Stimulated activated naive B cell treated with anti-CD40 and anti-IgM and Interleukin-4, amounts not matched to agents 10 μg/mL and 1 μg/mL and 100 μg/mL, for 72 hours (primary cell): ENCODE results near the gene TBR1.
A peak's percentile ranks its signal among the peaks of the same experiment; 100 is the strongest.

Source experiments
- ATAC-seq, 2 donors: fragments of 150-1000 bp; cut with Tn5 transposase; replicated peaks; 2 replicates each; pipeline ENCODE4 v1.10.0; 2021; ENCODE audit warnings: moderate library complexity in 1 of 2
- DNase-seq: peaks from one replicate; pipeline ENCODE4 v3.0.0; 2021
- H3K27ac Mint-ChIP-seq: one replicate; pipeline ENCODE4 v1.8.0; 2022; ENCODE audit warnings: mild to moderate bottlenecking, mixed read lengths
- H3K27me3 Mint-ChIP-seq, 2 donors: one replicate each; pipeline ENCODE4 v1.8.0; 2022; ENCODE audit warnings: mixed read lengths in 2 of 2
- H3K36me3 Mint-ChIP-seq, 2 donors: one replicate each; pipeline ENCODE4 v1.8.0; 2022; ENCODE audit warnings: mixed read lengths in 2 of 2, mild to moderate bottlenecking in 1 of 2
- H3K4me1 Mint-ChIP-seq, 2 donors: one replicate each; pipeline ENCODE4 v1.8.0; 2022; ENCODE audit warnings: mixed read lengths in 2 of 2, mild to moderate bottlenecking in 1 of 2
- H3K4me3 Mint-ChIP-seq, 2 donors: one replicate each; pipeline ENCODE4 v1.8.0; 2022; ENCODE audit warnings: mild to moderate bottlenecking in 2 of 2, mixed read lengths in 2 of 2, moderate library complexity in 1 of 2
- H3K9me3 Mint-ChIP-seq, 2 donors: one replicate each; pipeline ENCODE4 v1.8.0; 2022; ENCODE audit warnings: mixed read lengths in 2 of 2, mild to moderate bottlenecking in 1 of 2

Gene TBR1

GRCh38 chr2:161418715-161419637 is 2.9 kb downstream of the TBR1 start:
- Mint-ChIP-seq H3K36me3 (peaks cover 0 to 5% of the 10 kb centered on the region in 2 donors), H3K27ac (peak overlapping the region; percentile 59), H3K27me3 (peaks cover 79 to 91% of the 10 kb centered on the region in 2 donors), H3K4me3 (peak overlapping the region; percentile 77), H3K4me1 (peaks cover 38 to 55% of the 10 kb centered on the region in 2 donors), H3K9me3 (no peaks in the 10 kb centered on the region)
- ATAC-seq (no peak), DNase-seq (no peak)

- Mint-ChIP-seq H3K4me3 (no peak overlapping the region), H3K36me3 (peaks cover 0 to 9% of the 10 kb centered on the region in 2 donors), H3K4me1 (peaks cover 44 to 55% of the 10 kb centered on the region in 2 donors), H3K9me3 (no peaks in the 10 kb centered on the region), H3K27me3 (peaks cover 85 to 91% of the 10 kb centered on the region in 2 donors), H3K27ac (peak overlapping the region; percentile 44)
- no peak for DNase-seq
- ATAC-seq, result no peak
These were observed 3.6 kb downstream of the TBR1 start for GRCh38 chr2:161419638-161420190.

- H3K27ac Mint-ChIP-seq, result peak overlapping the region; percentile 88
- DNase-seq (no peak), ATAC-seq (no peak)
- peaks cover 0 to 9% of the 10 kb centered on the region in 2 donors for H3K36me3 Mint-ChIP-seq
- H3K4me3 Mint-ChIP-seq, result peak overlapping the region in 1 of 2 donors; percentile 31
- peaks cover 87 to 89% of the 10 kb centered on the region in 2 donors for H3K27me3 Mint-ChIP-seq
- H3K9me3 Mint-ChIP-seq, result no peaks in the 10 kb centered on the region
- peaks cover 41 to 50% of the 10 kb centered on the region in 2 donors for H3K4me1 Mint-ChIP-seq
These were observed 4.4 kb downstream of the TBR1 start for GRCh38 chr2:161420406-161421074.

- Mint-ChIP-seq H3K4me1 (peaks cover 29 to 40% of the 10 kb centered on the region in 2 donors), H3K9me3 (no peaks in the 10 kb centered on the region), H3K27ac (no peak overlapping the region), H3K27me3 (peaks cover 85 to 88% of the 10 kb centered on the region in 2 donors), H3K36me3 (peaks cover 0 to 9% of the 10 kb centered on the region in 2 donors), H3K4me3 (no peak overlapping the region)
- DNase-seq (no peak), ATAC-seq (no peak)
These were observed 5.6 kb downstream of the TBR1 start for GRCh38 chr2:161421686-161422085.

GRCh38 chr2:161422816-161423403 is 6.8 kb downstream of the TBR1 start:
- H3K36me3 Mint-ChIP-seq, result peaks cover 0 to 4% of the 10 kb centered on the region in 2 donors
- peaks cover 23 to 39% of the 10 kb centered on the region in 2 donors for H3K4me1 Mint-ChIP-seq
- peak overlapping the region; percentile 62 for H3K27ac Mint-ChIP-seq
- DNase-seq, result no peak
- no peaks in the 10 kb centered on the region for H3K9me3 Mint-ChIP-seq
- ATAC-seq, result no peak
- peaks cover 84 to 88% of the 10 kb centered on the region in 2 donors for H3K27me3 Mint-ChIP-seq
- H3K4me3 Mint-ChIP-seq, result peak overlapping the region; percentile 30 to 52

GRCh38 chr2:161423421-161424393 is 7.6 kb downstream of the TBR1 start:
- no peak for DNase-seq
- peak overlapping the region; percentile 91 for H3K27ac Mint-ChIP-seq
- peaks cover 0 to 4% of the 10 kb centered on the region in 2 donors for H3K36me3 Mint-ChIP-seq
- peaks cover 18 to 31% of the 10 kb centered on the region in 2 donors for H3K4me1 Mint-ChIP-seq
- H3K9me3 Mint-ChIP-seq, result no peaks in the 10 kb centered on the region
- no peak for ATAC-seq
- peak overlapping the region; percentile 70 to 82 for H3K4me3 Mint-ChIP-seq
- H3K27me3 Mint-ChIP-seq, result peaks cover 78 to 82% of the 10 kb centered on the region in 2 donors

- Mint-ChIP-seq H3K4me3 (peak overlapping the region; percentile 70 to 82), H3K4me1 (peaks cover 14 to 25% of the 10 kb centered on the region in 2 donors), H3K27me3 (peaks cover 74 to 80% of the 10 kb centered on the region in 2 donors), H3K36me3 (peaks cover 0 to 4% of the 10 kb centered on the region in 2 donors), H3K9me3 (no peaks in the 10 kb centered on the region), H3K27ac (peak overlapping the region; percentile 91)
- DNase-seq (no peak), ATAC-seq (no peak)
These were observed 8.3 kb downstream of the TBR1 start for GRCh38 chr2:161424394-161424769.

GRCh38 chr2:161424891-161425727 is 9.0 kb downstream of the TBR1 start:
- peak overlapping the region; percentile 70 to 82 for H3K4me3 Mint-ChIP-seq
- DNase-seq (no peak), ATAC-seq (no peak)
- peak overlapping the region; percentile 91 for H3K27ac Mint-ChIP-seq
- H3K4me1 Mint-ChIP-seq, result peaks cover 14 to 25% of the 10 kb centered on the region in 2 donors
- no peaks in the 10 kb centered on the region for H3K9me3 Mint-ChIP-seq
- peaks cover 0 to 4% of the 10 kb centered on the region in 2 donors for H3K36me3 Mint-ChIP-seq
- H3K27me3 Mint-ChIP-seq, result peaks cover 70 to 79% of the 10 kb centered on the region in 2 donors

GRCh38 chr2:161425728-161426454 is 9.8 kb downstream of the TBR1 start:
- no peak overlapping the region for H3K4me3 Mint-ChIP-seq
- peaks cover 62 to 71% of the 10 kb centered on the region in 2 donors for H3K27me3 Mint-ChIP-seq
- no peaks in the 10 kb centered on the region for H3K9me3 Mint-ChIP-seq
- peak overlapping the region; percentile 65 for H3K27ac Mint-ChIP-seq
- DNase-seq (no peak), ATAC-seq (no peak)
- peaks cover 0 to 4% of the 10 kb centered on the region in 2 donors for H3K36me3 Mint-ChIP-seq
- peaks cover 13 to 25% of the 10 kb centered on the region in 2 donors for H3K4me1 Mint-ChIP-seq

- Mint-ChIP-seq H3K36me3 (peaks cover 0 to 4% of the 10 kb centered on the region in 2 donors), H3K27ac (peak overlapping the region; percentile 81), H3K27me3 (peaks cover 59 to 68% of the 10 kb centered on the region in 2 donors), H3K4me3 (peak overlapping the region; percentile 32 to 49), H3K9me3 (no peaks in the 10 kb centered on the region), H3K4me1 (peaks cover 13 to 25% of the 10 kb centered on the region in 2 donors)
- ATAC-seq (no peak), DNase-seq (no peak)
These were observed 10.4 kb downstream of the TBR1 start for GRCh38 chr2:161426455-161426921.

- H3K27ac Mint-ChIP-seq, result peak overlapping the region; percentile 87
- H3K4me1 Mint-ChIP-seq, result peaks cover 13 to 25% of the 10 kb centered on the region in 2 donors
- H3K4me3 Mint-ChIP-seq, result peak overlapping the region; percentile 56 to 69
- no peak for DNase-seq
- peaks cover 0 to 4% of the 10 kb centered on the region in 2 donors for H3K36me3 Mint-ChIP-seq
- H3K27me3 Mint-ChIP-seq, result peaks cover 61 to 68% of the 10 kb centered on the region in 2 donors
- no peak for ATAC-seq
- H3K9me3 Mint-ChIP-seq, result no peaks in the 10 kb centered on the region
These were observed 11.0 kb downstream of the TBR1 start for GRCh38 chr2:161426922-161427663.
